ENCODE data around the gene ATG13. TPM values are rescaled to one million over a fixed set of nuclear protein-coding genes. Genes with fewer than 3 reads are reported as not detected.
A peak's percentile ranks its signal among the peaks of the same experiment; 100 is the strongest.

ATG13 gene
- total RNA-seq, 4 donors from 2014 or later: 42.0 to 151 (median 98.0) TPM

DNA sequence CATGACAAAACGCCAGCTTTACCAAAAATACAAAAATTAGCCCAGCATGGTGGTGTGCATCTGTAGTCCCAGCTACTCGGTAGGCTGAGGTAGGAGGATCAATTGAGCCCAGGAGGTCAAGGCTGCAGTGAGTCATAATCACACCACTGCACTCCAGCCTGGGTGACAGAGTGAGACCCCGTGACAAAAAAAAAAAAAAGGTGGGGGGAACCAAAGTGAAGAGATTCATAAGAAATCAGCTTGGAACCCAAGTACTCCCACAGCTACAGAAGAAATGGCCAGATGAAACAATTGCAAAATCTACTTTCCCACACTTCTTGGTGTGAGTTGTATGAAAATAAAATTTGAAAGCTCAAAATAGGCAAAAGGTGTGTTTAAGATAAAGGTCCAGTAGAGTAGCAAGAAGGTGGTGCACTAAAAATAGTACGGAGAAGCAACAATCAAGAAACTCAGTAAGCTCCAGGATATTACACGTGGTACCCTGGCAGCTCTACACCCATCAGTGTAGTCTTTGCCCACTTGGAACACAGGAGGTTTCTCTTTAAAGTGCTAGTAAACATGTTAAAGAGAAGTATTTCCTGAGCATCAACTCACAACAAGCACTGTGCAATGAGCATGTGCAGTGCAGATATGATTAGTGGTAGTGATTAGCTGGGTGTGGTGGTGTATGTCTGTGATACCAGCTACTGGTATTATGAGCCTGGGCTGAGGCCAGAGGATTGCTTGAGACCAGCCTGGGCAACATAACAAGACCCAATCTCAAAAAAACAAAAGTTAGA lies 5.6 kb upstream of the ATG13 start:
- H3K4me3 ChIP-seq (ENCODE audit: low read depth, poor library complexity, severe bottlenecking): no peak overlapping the region
- intact Hi-C loops (cut with DNase I; ENCODE audit: low total_unique reads): loop anchor here (10.0 kb wide), 1 partner anchor 47 kb away; no protein-coding TSS in a partner anchor
- no peak for TF ChIP-seq POLR2A (IDR thresholded peaks at IDR 0.05)
- TF ChIP-seq, protein P1, sequence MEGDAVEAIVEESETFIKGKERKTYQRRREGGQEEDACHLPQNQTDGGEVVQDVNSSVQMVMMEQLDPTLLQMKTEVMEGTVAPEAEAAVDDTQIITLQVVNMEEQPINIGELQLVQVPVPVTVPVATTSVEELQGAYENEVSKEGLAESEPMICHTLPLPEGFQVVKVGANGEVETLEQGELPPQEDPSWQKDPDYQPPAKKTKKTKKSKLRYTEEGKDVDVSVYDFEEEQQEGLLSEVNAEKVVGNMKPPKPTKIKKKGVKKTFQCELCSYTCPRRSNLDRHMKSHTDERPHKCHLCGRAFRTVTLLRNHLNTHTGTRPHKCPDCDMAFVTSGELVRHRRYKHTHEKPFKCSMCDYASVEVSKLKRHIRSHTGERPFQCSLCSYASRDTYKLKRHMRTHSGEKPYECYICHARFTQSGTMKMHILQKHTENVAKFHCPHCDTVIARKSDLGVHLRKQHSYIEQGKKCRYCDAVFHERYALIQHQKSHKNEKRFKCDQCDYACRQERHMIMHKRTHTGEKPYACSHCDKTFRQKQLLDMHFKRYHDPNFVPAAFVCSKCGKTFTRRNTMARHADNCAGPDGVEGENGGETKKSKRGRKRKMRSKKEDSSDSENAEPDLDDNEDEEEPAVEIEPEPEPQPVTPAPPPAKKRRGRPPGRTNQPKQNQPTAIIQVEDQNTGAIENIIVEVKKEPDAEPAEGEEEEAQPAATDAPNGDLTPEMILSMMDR (IDR thresholded peaks at IDR 0.05): no peak
- DNase-seq (ENCODE audit: low spot score in 2 of 2): no peak
- 69 to 73% methylated on average over 5 of the region's 5 CpGs for WGBS, 2 donors

DNA sequence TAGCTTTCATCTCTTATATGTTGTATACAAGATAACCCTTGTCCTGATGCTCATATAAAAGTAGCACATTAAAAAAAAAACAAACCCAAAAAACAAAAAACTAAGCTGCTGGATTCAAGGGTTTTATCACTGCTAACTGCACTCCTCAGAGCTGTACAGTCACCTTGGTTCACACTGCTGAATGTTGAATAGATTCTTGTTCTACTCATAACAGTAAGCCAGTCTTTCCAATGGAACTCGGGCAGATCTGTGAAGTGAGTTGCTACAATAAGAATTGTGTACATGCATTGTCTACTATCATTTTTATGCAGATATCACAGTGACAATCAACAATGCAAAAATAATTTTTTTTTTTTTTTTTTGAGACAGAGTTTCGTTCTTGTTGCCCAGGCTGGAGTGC lies 5.0 kb upstream of the ATG13 start:
- no peak for DNase-seq (ENCODE audit: low spot score in 2 of 2)
- intact Hi-C loops (cut with DNase I; ENCODE audit: low total_unique reads): loop anchor here (10.0 kb wide), 1 partner anchor 48 kb away; no protein-coding TSS in a partner anchor
- TF ChIP-seq POLR2A (IDR thresholded peaks at IDR 0.05): no peak
- TF ChIP-seq, protein P1 (IDR thresholded peaks at IDR 0.05): no peak
- H3K4me3 ChIP-seq (ENCODE audit: low read depth, poor library complexity, severe bottlenecking): no peak overlapping the region
- WGBS, 2 donors: 84 to 85% methylated on average over 2 of the region's 2 CpGs

DNA sequence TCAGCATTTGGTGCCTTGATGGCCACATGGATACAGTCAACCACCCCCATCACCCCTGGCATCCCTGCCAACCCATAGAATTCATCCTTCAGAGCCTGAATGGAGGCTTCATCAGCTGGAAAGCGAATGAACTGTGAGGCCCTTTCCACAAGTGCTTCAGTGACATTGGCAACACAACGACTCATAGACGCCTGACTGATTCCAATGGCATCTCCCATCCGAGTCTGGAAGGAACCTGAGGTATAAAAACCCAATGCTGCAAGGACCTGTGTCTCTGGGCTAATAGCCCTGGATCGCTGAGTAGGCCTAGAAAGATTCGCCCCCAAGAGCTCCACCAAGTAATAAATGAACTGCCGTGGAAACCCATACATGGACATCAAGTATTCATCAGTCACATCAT lies 1.6 kb upstream of the ATG13 start:
- TF ChIP-seq, protein P1 (IDR thresholded peaks at IDR 0.05): no peak
- TF ChIP-seq POLR2A (IDR thresholded peaks at IDR 0.05): no peak
- intact Hi-C loops (cut with DNase I; ENCODE audit: low total_unique reads): loop anchor here (10.0 kb wide), 1 partner anchor 51 kb away; no protein-coding TSS in a partner anchor
- 93 to 95% methylated on average over 7 of the region's 7 CpGs for WGBS, 2 donors
- no peak for DNase-seq (ENCODE audit: low spot score in 2 of 2)
- no peak overlapping the region for H3K4me3 ChIP-seq (ENCODE audit: low read depth, poor library complexity, severe bottlenecking)

DNA sequence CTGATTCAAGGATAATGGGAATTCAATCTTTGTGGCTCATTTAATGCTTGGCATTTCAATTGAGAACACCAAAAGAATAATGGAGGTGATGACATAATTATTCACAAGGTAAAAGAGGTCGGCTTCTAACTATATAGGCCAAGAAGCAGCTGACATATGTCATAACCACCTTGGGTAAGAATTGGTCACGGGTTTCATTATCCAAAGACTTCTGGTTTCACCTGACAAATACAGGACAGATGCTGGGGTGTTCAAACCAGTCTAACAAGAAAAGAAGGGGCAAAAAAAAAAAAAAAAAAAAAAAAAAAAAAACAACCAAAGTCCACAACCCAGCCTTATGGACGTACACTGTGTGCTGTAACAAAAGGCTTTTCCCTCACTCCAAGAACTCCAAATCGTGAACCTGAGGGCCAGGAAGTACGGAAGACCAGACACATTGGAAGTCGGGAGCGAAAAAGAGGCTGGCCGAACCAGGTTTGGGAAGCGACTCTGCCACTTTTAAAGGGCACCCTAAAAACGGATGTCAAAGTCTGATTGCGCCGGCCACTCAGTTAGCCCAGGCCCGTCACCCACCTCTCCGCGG lies 711 bp upstream of the ATG13 start:
- TF ChIP-seq, protein P1 (IDR thresholded peaks at IDR 0.05): no peak
- no peak for TF ChIP-seq POLR2A (IDR thresholded peaks at IDR 0.05)
- WGBS, 2 donors: 2 to 3% methylated on average over 15 of the region's 15 CpGs

DNA sequence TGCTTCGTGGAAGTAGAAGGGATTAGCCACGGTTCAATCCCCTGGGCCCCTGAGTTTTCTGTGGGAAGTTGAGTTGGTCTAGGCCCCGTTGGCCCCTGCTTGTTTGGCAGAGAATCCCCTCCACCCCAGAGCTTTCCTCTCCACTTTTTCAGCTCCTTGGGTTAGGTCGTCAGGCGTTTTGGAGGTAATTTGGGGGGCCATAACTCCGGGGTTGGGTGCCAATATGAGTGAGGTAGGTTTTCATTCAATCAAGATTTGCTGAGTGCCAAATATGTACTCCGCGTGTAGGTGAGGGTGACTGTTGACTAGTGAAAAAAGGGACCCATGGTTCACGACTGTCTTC lies 590 bp downstream of the ATG13 start:
- 1% methylated on average over 9 of the region's 9 CpGs for WGBS, 2 donors
- intact Hi-C loops (cut with DNase I; ENCODE audit: low total_unique reads): loop anchor here (10.0 kb wide), 1 partner anchor 53 kb away; no protein-coding TSS in a partner anchor
- H3K4me3 ChIP-seq (ENCODE audit: low read depth, poor library complexity, severe bottlenecking): peak overlapping the region; percentile 100
- no peak for DNase-seq (ENCODE audit: low spot score in 2 of 2)
- TF ChIP-seq POLR2A (IDR thresholded peaks at IDR 0.05): no peak
- TF ChIP-seq, protein P1 (IDR thresholded peaks at IDR 0.05): no peak

More for the DNA sequence above, 711 bp upstream of the ATG13 start:
- DNase-seq (ENCODE audit: low spot score in 2 of 2): peak in 1 of 2 donors; percentile 68
- peak overlapping the region; percentile 100 for H3K4me3 ChIP-seq (ENCODE audit: low read depth, poor library complexity, severe bottlenecking)
- intact Hi-C loops (cut with DNase I; ENCODE audit: low total_unique reads): loop anchor here (10.0 kb wide), 1 partner anchor 52 kb away; no protein-coding TSS in a partner anchor

All from lower leg skin (tissue), 4 donors.